Naive thymus-derived CD8-positive, alpha-beta T cell (primary cell): ENCODE data around the gene IRAK1BP1. TPM values are rescaled to one million over a fixed set of nuclear protein-coding genes. Genes with fewer than 3 reads are reported as not detected.

ENCODE experiments used
- ATAC-seq, 2 donors: fragments of 150-1000 bp; cut with Tn5 transposase in 1 of 2; sonication (Bioruptor Pico), chemical (Tn5 transposase) in 1 of 2; 1 replicate in 1 of 2; 2 replicates in 1 of 2; pipeline ENCODE4 v1.10.0; 2021; ENCODE audit warnings: mild to moderate bottlenecking in 2 of 2, moderate library complexity in 2 of 2
- POLR2A ChIA-PET: fragments of 350-600 bp; sonication (Branson Sonifier 250); formaldehyde crosslinking; loops from one replicate; lab custom pipeline; 2021; ENCODE audit warnings: antibody characterized with exemption; lab: Charles Lee
- DNase-seq, 10 donors: peaks; one replicate each; pipeline versions ENCODE4 v3.0.0 to v3.0.0-alpha.2; 2020 to 2022
- H3K27ac Mint-ChIP-seq, 10 donors: one replicate each; pipeline ENCODE4 v1.8.0; 2020 to 2022; ENCODE audit warnings: mild to moderate bottlenecking in 10 of 10, mixed read lengths in 10 of 10, moderate library complexity in 4 of 10, inconsistent platforms in 1 of 10
- H3K27me3 Mint-ChIP-seq, 5 donors: one replicate each; pipeline ENCODE4 v1.8.0; 2021 to 2022; ENCODE audit warnings: mixed read lengths in 5 of 5
- H3K36me3 Mint-ChIP-seq, 3 donors: one replicate each; pipeline ENCODE4 v1.8.0; 2020 to 2022; ENCODE audit warnings: mixed read lengths in 3 of 3, mild to moderate bottlenecking in 2 of 3, inconsistent platforms in 1 of 3
- H3K4me1 Mint-ChIP-seq, 4 donors: one replicate each; pipeline ENCODE4 v1.8.0; 2021 to 2022; ENCODE audit warnings: mixed read lengths in 4 of 4
- H3K4me3 Mint-ChIP-seq, 10 donors: one replicate each; pipeline ENCODE4 v1.8.0; 2020 to 2022; ENCODE audit warnings: mild to moderate bottlenecking in 10 of 10, mixed read lengths in 10 of 10, moderate library complexity in 6 of 10, inconsistent platforms in 1 of 10
- H3K9me3 Mint-ChIP-seq, 9 donors: one replicate each; pipeline ENCODE4 v1.8.0; 2020 to 2022; ENCODE audit warnings: mixed read lengths in 9 of 9, mild to moderate bottlenecking in 3 of 9, inconsistent platforms in 1 of 9, moderate library complexity in 1 of 9
- polyA plus RNA-seq, 3 donors: library from polyadenylated mRNA; unstranded; fragments of 300-500 nt; fragmentation: Illumina TruSeq; gene quantifications; one replicate each; pipeline ENCODE4 v1.2.3, GENCODE V29; 2021
- total RNA-seq, 8 experiments: library from RNA in 2 of 8; stranded (reverse) in 2 of 8; gene quantifications; one replicate each; pipeline ENCODE4 v1.2.3 and lab custom pipeline; 2021 to 2026

Gene IRAK1BP1
- 1 to 10 TPM; 5.0 to 5.2 TPM for total RNA-seq
- polyA plus RNA-seq: 1 to 10 TPM; 1.5 to 1.8 (median 1.5) TPM
- 3.4 to 12.6 (median 7.1) reads per million in 6 experiments for total RNA-seq (lab: John Stamatoyannopoulos, UW)

GRCh38 chr6:78867370-78868040 is at the start of gene IRAK1BP1:
Gene IRAK1BP1 (plus strand): TSS chr6:78867551. CDS start chr6:78867577, 26 bp downstream.
- ATAC-seq (peak; percentile 92 to 94), DNase-seq (peak; percentile 53 to 90 (median 78))
- no peaks in the 10 kb centered on the region for H3K9me3 Mint-ChIP-seq
- H3K27ac Mint-ChIP-seq: peak within 1 kb of the TSS; percentile 91 to 98 (median 96)
- no peaks in the 10 kb centered on the region for H3K27me3 Mint-ChIP-seq
- H3K36me3 Mint-ChIP-seq: peaks cover 0 to 14% (median 8%) of the 10 kb centered on the region in 3 donors
- peaks cover 8 to 23% (median 16%) of the 10 kb centered on the region in 4 donors for H3K4me1 Mint-ChIP-seq
- peak within 1 kb of the TSS; percentile 93 to 99 (median 98) for H3K4me3 Mint-ChIP-seq
- POLR2A ChIA-PET: interaction anchor here (1.1 kb wide), 1 partner anchor 211 kb away, joined by 9 read pairs; the partner anchor contains the start of gene PHIP

- POLR2A ChIA-PET: no interaction called here
- H3K4me3 Mint-ChIP-seq: no peak overlapping the region
- H3K4me1 Mint-ChIP-seq: no peaks in the 10 kb centered on the region
- peaks cover 0 to 27% (median 15%) of the 10 kb centered on the region in 9 donors for H3K9me3 Mint-ChIP-seq
- ATAC-seq (no peak), DNase-seq (no peak)
- no peak overlapping the region for H3K27ac Mint-ChIP-seq
- peaks cover 0 to 7% (median 0%) of the 10 kb centered on the region in 3 donors for H3K36me3 Mint-ChIP-seq
- H3K27me3 Mint-ChIP-seq: peaks cover 5 to 34% (median 9%) of the 10 kb centered on the region in 5 donors
Observed at GRCh38 chr6:78824045-78824444, 43.3 kb upstream of the IRAK1BP1 start.

GRCh38 chr6:78829407-78829806 is 37.9 kb upstream of the IRAK1BP1 start:
- POLR2A ChIA-PET: no interaction called here
- Mint-ChIP-seq H3K4me3 (no peak overlapping the region), H3K36me3 (no peaks in the 10 kb centered on the region), H3K27me3 (peaks cover 7 to 41% (median 22%) of the 10 kb centered on the region in 5 donors), H3K9me3 (no peaks in the 10 kb centered on the region), H3K4me1 (no peaks in the 10 kb centered on the region), H3K27ac (no peak overlapping the region)
- ATAC-seq: no peak
- no peak for DNase-seq

GRCh38 chr6:78830805-78831204 is 36.5 kb upstream of the IRAK1BP1 start:
- ATAC-seq (no peak), DNase-seq (no peak)
- H3K36me3 Mint-ChIP-seq: no peaks in the 10 kb centered on the region
- H3K27me3 Mint-ChIP-seq: peaks cover 7 to 41% (median 22%) of the 10 kb centered on the region in 5 donors
- H3K9me3 Mint-ChIP-seq: no peaks in the 10 kb centered on the region
- H3K4me1 Mint-ChIP-seq: no peaks in the 10 kb centered on the region
- no peak overlapping the region for H3K4me3 Mint-ChIP-seq
- POLR2A ChIA-PET: no interaction called here
- H3K27ac Mint-ChIP-seq: no peak overlapping the region

GRCh38 chr6:78831492-78831891 is 35.9 kb upstream of the IRAK1BP1 start:
- DNase-seq: no peak
- peaks cover 7 to 44% (median 22%) of the 10 kb centered on the region in 5 donors for H3K27me3 Mint-ChIP-seq
- H3K4me1 Mint-ChIP-seq: no peaks in the 10 kb centered on the region
- H3K27ac Mint-ChIP-seq: peak overlapping the region in 1 of 10 donors; percentile 20
- no peaks in the 10 kb centered on the region for H3K36me3 Mint-ChIP-seq
- H3K9me3 Mint-ChIP-seq: no peaks in the 10 kb centered on the region
- no peak for ATAC-seq
- no peak overlapping the region for H3K4me3 Mint-ChIP-seq
- POLR2A ChIA-PET: no interaction called here

- no peak overlapping the region for H3K4me3 Mint-ChIP-seq
- ATAC-seq: no peak
- no peaks in the 10 kb centered on the region for H3K36me3 Mint-ChIP-seq
- POLR2A ChIA-PET: no interaction called here
- no peaks in the 10 kb centered on the region for H3K4me1 Mint-ChIP-seq
- DNase-seq: no peak
- no peak overlapping the region for H3K27ac Mint-ChIP-seq
- H3K27me3 Mint-ChIP-seq: peaks cover 9 to 51% (median 30%) of the 10 kb centered on the region in 5 donors
- no peaks in the 10 kb centered on the region for H3K9me3 Mint-ChIP-seq
Observed at GRCh38 chr6:78832091-78832808, 35.1 kb upstream of the IRAK1BP1 start.

GRCh38 chr6:78835817-78836216 is 31.5 kb upstream of the IRAK1BP1 start:
- Mint-ChIP-seq H3K36me3 (peaks cover 0 to 7% (median 0%) of the 10 kb centered on the region in 3 donors), H3K9me3 (peaks cover 0 to 8% (median 0%) of the 10 kb centered on the region in 9 donors), H3K27ac (no peak overlapping the region), H3K4me3 (no peak overlapping the region), H3K27me3 (peaks cover 12 to 48% (median 25%) of the 10 kb centered on the region in 5 donors), H3K4me1 (no peaks in the 10 kb centered on the region)
- ATAC-seq (no peak), DNase-seq (no peak)
- POLR2A ChIA-PET: no interaction called here

GRCh38 chr6:78836598-78836997 is 30.8 kb upstream of the IRAK1BP1 start:
- no peak for ATAC-seq
- Mint-ChIP-seq H3K4me3 (no peak overlapping the region), H3K27me3 (peaks cover 9 to 40% (median 24%) of the 10 kb centered on the region in 5 donors), H3K4me1 (no peaks in the 10 kb centered on the region), H3K9me3 (peaks cover 0 to 8% (median 0%) of the 10 kb centered on the region in 9 donors), H3K27ac (no peak overlapping the region), H3K36me3 (peaks cover 0 to 7% (median 0%) of the 10 kb centered on the region in 3 donors)
- POLR2A ChIA-PET: no interaction called here
- no peak for DNase-seq

GRCh38 chr6:78841111-78841510 is 26.2 kb upstream of the IRAK1BP1 start:
- no peak for ATAC-seq
- no peak for DNase-seq
- Mint-ChIP-seq H3K36me3 (peaks cover 0 to 7% (median 0%) of the 10 kb centered on the region in 3 donors), H3K4me3 (no peak overlapping the region), H3K27ac (no peak overlapping the region), H3K4me1 (no peaks in the 10 kb centered on the region), H3K9me3 (peaks cover 0 to 8% (median 0%) of the 10 kb centered on the region in 9 donors), H3K27me3 (peaks cover 9 to 35% (median 19%) of the 10 kb centered on the region in 5 donors)
- POLR2A ChIA-PET: no interaction called here

GRCh38 chr6:78842953-78843352 is 24.4 kb upstream of the IRAK1BP1 start:
- DNase-seq: no peak
- Mint-ChIP-seq H3K4me1 (no peaks in the 10 kb centered on the region), H3K9me3 (peaks cover 0 to 8% (median 0%) of the 10 kb centered on the region in 9 donors), H3K27ac (no peak overlapping the region), H3K4me3 (no peak overlapping the region), H3K36me3 (peaks cover 0 to 7% (median 0%) of the 10 kb centered on the region in 3 donors), H3K27me3 (peaks cover 3 to 20% (median 9%) of the 10 kb centered on the region in 5 donors)
- no peak for ATAC-seq
- POLR2A ChIA-PET: no interaction called here

- DNase-seq (no peak), ATAC-seq (no peak)
- peaks cover 0 to 1% (median 0%) of the 10 kb centered on the region in 9 donors for H3K9me3 Mint-ChIP-seq
- H3K36me3 Mint-ChIP-seq: peaks cover 0 to 5% (median 3%) of the 10 kb centered on the region in 3 donors
- POLR2A ChIA-PET: no interaction called here
- H3K4me1 Mint-ChIP-seq: no peaks in the 10 kb centered on the region
- H3K27ac Mint-ChIP-seq: no peak overlapping the region
- peaks cover 0 to 1% (median under 1%) of the 10 kb centered on the region in 5 donors for H3K27me3 Mint-ChIP-seq
- no peak overlapping the region for H3K4me3 Mint-ChIP-seq
Observed at GRCh38 chr6:78844899-78845298, 22.5 kb upstream of the IRAK1BP1 start.

GRCh38 chr6:78845567-78845966 is 21.8 kb upstream of the IRAK1BP1 start:
- no peak overlapping the region for H3K4me3 Mint-ChIP-seq
- POLR2A ChIA-PET: no interaction called here

GRCh38 chr6:78850621-78851020 is 16.7 kb upstream of the IRAK1BP1 start:
- no peaks in the 10 kb centered on the region for H3K27me3 Mint-ChIP-seq
- no peak for ATAC-seq

More at GRCh38 chr6:78845567-78845966, 21.8 kb upstream of the IRAK1BP1 start:
- Mint-ChIP-seq H3K27ac (no peak overlapping the region), H3K4me1 (no peaks in the 10 kb centered on the region), H3K9me3 (no peaks in the 10 kb centered on the region), H3K36me3 (peaks cover 0 to 10% (median 4%) of the 10 kb centered on the region in 3 donors), H3K27me3 (no peaks in the 10 kb centered on the region)
- DNase-seq (no peak), ATAC-seq (no peak)

More at GRCh38 chr6:78850621-78851020, 16.7 kb upstream of the IRAK1BP1 start:
- peaks cover 0 to 14% (median 4%) of the 10 kb centered on the region in 3 donors for H3K36me3 Mint-ChIP-seq
- no peak for DNase-seq
- H3K9me3 Mint-ChIP-seq: no peaks in the 10 kb centered on the region
- no peak overlapping the region for H3K4me3 Mint-ChIP-seq
- H3K27ac Mint-ChIP-seq: no peak overlapping the region
- POLR2A ChIA-PET: no interaction called here
- peaks cover 0 to 3% (median 0%) of the 10 kb centered on the region in 4 donors for H3K4me1 Mint-ChIP-seq
